ENCODE results near the gene COCH.

Gene COCH

GRCh38 chr14:30874999-30875787 lies 834 bp downstream of the COCH start (continued):
- TF ChIP-seq KLF16 (tag by site-specific recombination; IDR thresholded peaks at IDR 0.05) (0 out of 2 replicates have a peak, but pooled peaks have one; percentile 8), PRDM10 (tag by site-specific recombination; IDR thresholded peaks at IDR 0.05) (peak; percentile 45), ZBTB1 (tag by site-specific recombination; IDR thresholded peaks at IDR 0.05) (no peak), ZIC2 (tag by site-specific recombination; IDR thresholded peaks at IDR 0.05) (peak; percentile 77), ZNF148 (tag by site-specific recombination; IDR thresholded peaks at IDR 0.05; ENCODE audit: borderline replicate concordance) (no peak), ZNF449 (tag by site-specific recombination; IDR thresholded peaks at IDR 0.05) (peak; percentile 21; the same call in 1 of the 2 replicates), ZBTB8A (tag by site-specific recombination; IDR thresholded peaks at IDR 0.05) (peak; percentile 49; the same call in 1 of the 2 replicates), TSHZ1 (tag by site-specific recombination; IDR thresholded peaks at IDR 0.05; ENCODE audit: borderline replicate concordance) (no peak), ZBTB10 (tag by site-specific recombination; IDR thresholded peaks at IDR 0.05) (peak; percentile 36)

GRCh38 chr14:30875788-30876053 lies 1.4 kb downstream of the COCH start:
- CTCF ChIA-PET = no interaction called here
- 0 out of 2 replicates have a peak, but pooled peaks have one; percentile 3 for TF ChIP-seq PRDM10 (tag by site-specific recombination; IDR thresholded peaks at IDR 0.05)
- no peak for TF ChIP-seq MZF1 (tag by site-specific recombination; IDR thresholded peaks at IDR 0.05; ENCODE audit: borderline replicate concordance)
- TF ChIP-seq ZNF366 (tag by site-specific recombination; conservative IDR thresholded peaks at IDR 0.05) = peak; percentile 30; the same call in 1 of the 2 replicates
- no peak for TF ChIP-seq ZNF18 (tag by site-specific recombination; IDR thresholded peaks at IDR 0.05)

More at GRCh38 chr14:30875788-30876053, 1.4 kb downstream of the COCH start:
- H3K36me3 ChIP-seq (ENCODE audit: control insufficient read depth in 2 of 2, insufficient read depth in 1 of 2, low read length in 2 of 2) = peaks cover 23 to 36% of the 10 kb centered on the region in 2 experiments
- peak overlapping the region; percentile 78; the same call in 1 of the 2 replicates for H3K27ac ChIP-seq (ENCODE audit: extremely low read depth, low read depth, low read length)
- no peak overlapping the region for H3K4me3 ChIP-seq (ENCODE audit: low read depth, low read length)
- H3K9me3 ChIP-seq (ENCODE audit: control insufficient read depth, insufficient read depth, low read depth, low read length) = no peaks in the 10 kb centered on the region
- POLR2A ChIA-PET = interaction anchor here (1.1 kb wide), 1 partner anchor 118 kb away, joined by 3 read pairs; no protein-coding TSS in a partner anchor
- H3K4me1 ChIP-seq (ENCODE audit: control insufficient read depth, insufficient read depth, low read length) = peaks cover 5% of the 10 kb centered on the region; the same call in 1 of the 2 replicates
